ENCODE measurements around the gene SH2D1B. TPM values are rescaled to one million over a fixed set of nuclear protein-coding genes. Genes with fewer than 3 reads are reported as not detected.

SH2D1B gene
- total and polyA plus RNA-seq, 10 of the 15 experiments (the other 5 are each of a cell fraction or from before 2014, with no cell fraction given): 0.18 TPM; not detected in 9

DNA sequence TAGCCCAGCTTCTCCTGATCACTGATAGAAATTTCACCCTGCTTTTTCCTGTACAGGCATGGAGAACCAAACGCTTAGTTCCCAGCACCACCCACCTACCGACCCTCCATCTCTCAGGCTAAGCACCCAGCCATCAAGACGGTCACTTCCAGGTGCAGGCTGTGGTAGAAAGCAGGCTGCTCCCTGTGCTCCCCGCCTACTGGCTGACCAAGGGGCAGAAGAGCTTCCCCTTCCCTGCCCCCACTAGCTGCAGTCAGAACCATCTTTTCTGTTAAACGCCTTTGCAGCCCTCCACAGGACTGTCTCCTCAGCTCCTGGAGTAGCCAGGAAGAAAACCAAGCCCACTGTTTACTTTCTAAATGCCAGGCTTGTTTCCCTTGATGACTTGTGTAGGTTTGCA is 58.2 kb downstream of the SH2D1B start:
- no TSS peak for BruUV-seq (replicated peaks)
- POLR2A ChIA-PET: no interaction called here
- WGBS (ENCODE audit: insufficient coverage, insufficient replicate concordance, low lambda C conversion rate, missing lambda C conversion rate): 16% methylated on average over 5 of the region's 5 CpGs

More for the DNA sequence above, 58.2 kb downstream of the SH2D1B start:
- no peaks in the 10 kb centered on the region for H4K20me1 ChIP-seq (ENCODE audit: control insufficient read depth, insufficient read depth)
- RAD21 ChIA-PET (ENCODE audit: unreplicated experiment): no interaction called here
- H3K9me3 ChIP-seq (replicated peaks; ENCODE audit: control insufficient read depth, insufficient read depth, low read length): no peaks in the 10 kb centered on the region
- intact Hi-C loops (cut with micrococcal nuclease; ENCODE audit: unreplicated experiment): no loop called here
- no peak overlapping the region for H3K4me2 ChIP-seq (ENCODE audit: control insufficient read depth, insufficient read depth)
- DNase-seq (ENCODE audit: low read depth, low spot score) (no peak), ATAC-seq (no peak), FAIRE-seq (no peak)
- SMC1A ChIA-PET (ENCODE audit: uncharacterized antibody, unreplicated experiment): interaction anchor here (5.2 kb wide), 1 partner anchor 38 kb away, joined by 84 read pairs; no protein-coding TSS in a partner anchor
- TF ChIP-seq, protein P1, sequence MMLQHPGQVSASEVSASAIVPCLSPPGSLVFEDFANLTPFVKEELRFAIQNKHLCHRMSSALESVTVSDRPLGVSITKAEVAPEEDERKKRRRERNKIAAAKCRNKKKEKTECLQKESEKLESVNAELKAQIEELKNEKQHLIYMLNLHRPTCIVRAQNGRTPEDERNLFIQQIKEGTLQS (IDR thresholded peaks at IDR 0.05; ENCODE audit: borderline replicate concordance, extremely low read depth, low read depth, low read length): no peak
- no peak for TF ChIP-seq HDGF (IDR thresholded peaks at IDR 0.05)
- no peak for TF ChIP-seq ZNF207 (IDR thresholded peaks at IDR 0.05; ENCODE audit: borderline replicate concordance)
- no peak for TF ChIP-seq TCF3 (IDR thresholded peaks at IDR 0.05; ENCODE audit: borderline replicate concordance, insufficient read depth, low read depth, low read length)
- no peak for TF ChIP-seq ZNF217 (IDR thresholded peaks at IDR 0.05)
- no peak for TF ChIP-seq CEBPB (IDR thresholded peaks at IDR 0.05; ENCODE audit: borderline replicate concordance in 1 of 2, low read depth in 2 of 2, low read length in 2 of 2)
- TF ChIP-seq NRF1 (conservative IDR thresholded peaks at IDR 0.05; ENCODE audit: low read depth, low read length): no peak
- TF ChIP-seq, protein P2, sequence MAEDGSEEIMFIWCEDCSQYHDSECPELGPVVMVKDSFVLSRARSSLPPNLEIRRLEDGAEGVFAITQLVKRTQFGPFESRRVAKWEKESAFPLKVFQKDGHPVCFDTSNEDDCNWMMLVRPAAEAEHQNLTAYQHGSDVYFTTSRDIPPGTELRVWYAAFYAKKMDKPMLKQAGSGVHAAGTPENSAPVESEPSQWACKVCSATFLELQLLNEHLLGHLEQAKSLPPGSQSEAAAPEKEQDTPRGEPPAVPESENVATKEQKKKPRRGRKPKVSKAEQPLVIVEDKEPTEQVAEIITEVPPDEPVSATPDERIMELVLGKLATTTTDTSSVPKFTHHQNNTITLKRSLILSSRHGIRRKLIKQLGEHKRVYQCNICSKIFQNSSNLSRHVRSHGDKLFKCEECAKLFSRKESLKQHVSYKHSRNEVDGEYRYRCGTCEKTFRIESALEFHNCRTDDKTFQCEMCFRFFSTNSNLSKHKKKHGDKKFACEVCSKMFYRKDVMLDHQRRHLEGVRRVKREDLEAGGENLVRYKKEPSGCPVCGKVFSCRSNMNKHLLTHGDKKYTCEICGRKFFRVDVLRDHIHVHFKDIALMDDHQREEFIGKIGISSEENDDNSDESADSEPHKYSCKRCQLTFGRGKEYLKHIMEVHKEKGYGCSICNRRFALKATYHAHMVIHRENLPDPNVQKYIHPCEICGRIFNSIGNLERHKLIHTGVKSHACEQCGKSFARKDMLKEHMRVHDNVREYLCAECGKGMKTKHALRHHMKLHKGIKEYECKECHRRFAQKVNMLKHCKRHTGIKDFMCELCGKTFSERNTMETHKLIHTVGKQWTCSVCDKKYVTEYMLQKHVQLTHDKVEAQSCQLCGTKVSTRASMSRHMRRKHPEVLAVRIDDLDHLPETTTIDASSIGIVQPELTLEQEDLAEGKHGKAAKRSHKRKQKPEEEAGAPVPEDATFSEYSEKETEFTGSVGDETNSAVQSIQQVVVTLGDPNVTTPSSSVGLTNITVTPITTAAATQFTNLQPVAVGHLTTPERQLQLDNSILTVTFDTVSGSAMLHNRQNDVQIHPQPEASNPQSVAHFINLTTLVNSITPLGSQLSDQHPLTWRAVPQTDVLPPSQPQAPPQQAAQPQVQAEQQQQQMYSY (CRISPR knock-in tag; IDR thresholded peaks at IDR 0.05): no peak
- TF ChIP-seq IRF4 (IDR thresholded peaks at IDR 0.05; ENCODE audit: low read depth, low read length): no peak
- TF ChIP-seq KAT2A (conservative IDR thresholded peaks at IDR 0.05; ENCODE audit: control insufficient read depth, low read depth, low read length): no peak
- no peak for TF ChIP-seq HDAC2 (IDR thresholded peaks at IDR 0.05)
- peaks cover 0 to 2% of the 10 kb centered on the region in 2 experiments; a peak in 3 of 4 replicates for H3K27me3 ChIP-seq (replicated peaks in 1 of 2; ENCODE audit: control insufficient read depth in 2 of 2, insufficient read depth in 2 of 2, low read length in 1 of 2)
- H3K4me3 ChIP-seq: no peak overlapping the region
- H3K79me2 ChIP-seq (ENCODE audit: control insufficient read depth, insufficient read depth, low read length): no peaks in the 10 kb centered on the region
- in situ Hi-C loops (cut with MboI): no loop called here
- no peaks in the 10 kb centered on the region for H3K36me3 ChIP-seq (ENCODE audit: control insufficient read depth in 2 of 2, insufficient read depth in 2 of 2, low read length in 1 of 2)
- no peak overlapping the region for H3K27ac ChIP-seq (ENCODE audit: control insufficient read depth, insufficient read depth)
- CTCF ChIA-PET: no interaction called here
- H2AFZ ChIP-seq (ENCODE audit: control insufficient read depth, low read depth, low read length): no peak overlapping the region
- no peak overlapping the region for H3K9ac ChIP-seq (ENCODE audit: control insufficient read depth, insufficient read depth, low read length)
- no peaks in the 10 kb centered on the region for H3K4me1 ChIP-seq (ENCODE audit: control insufficient read depth, insufficient read depth, low read length)
